ENCODE results near the gene KANSL1L. TPM values are rescaled to one million over a fixed set of nuclear protein-coding genes. Genes with fewer than 3 reads are reported as not detected.

The KANSL1L gene
- total and polyA plus RNA-seq, 2 experiments from 2014 or later, result 7.4 to 21.1 TPM

DNA sequence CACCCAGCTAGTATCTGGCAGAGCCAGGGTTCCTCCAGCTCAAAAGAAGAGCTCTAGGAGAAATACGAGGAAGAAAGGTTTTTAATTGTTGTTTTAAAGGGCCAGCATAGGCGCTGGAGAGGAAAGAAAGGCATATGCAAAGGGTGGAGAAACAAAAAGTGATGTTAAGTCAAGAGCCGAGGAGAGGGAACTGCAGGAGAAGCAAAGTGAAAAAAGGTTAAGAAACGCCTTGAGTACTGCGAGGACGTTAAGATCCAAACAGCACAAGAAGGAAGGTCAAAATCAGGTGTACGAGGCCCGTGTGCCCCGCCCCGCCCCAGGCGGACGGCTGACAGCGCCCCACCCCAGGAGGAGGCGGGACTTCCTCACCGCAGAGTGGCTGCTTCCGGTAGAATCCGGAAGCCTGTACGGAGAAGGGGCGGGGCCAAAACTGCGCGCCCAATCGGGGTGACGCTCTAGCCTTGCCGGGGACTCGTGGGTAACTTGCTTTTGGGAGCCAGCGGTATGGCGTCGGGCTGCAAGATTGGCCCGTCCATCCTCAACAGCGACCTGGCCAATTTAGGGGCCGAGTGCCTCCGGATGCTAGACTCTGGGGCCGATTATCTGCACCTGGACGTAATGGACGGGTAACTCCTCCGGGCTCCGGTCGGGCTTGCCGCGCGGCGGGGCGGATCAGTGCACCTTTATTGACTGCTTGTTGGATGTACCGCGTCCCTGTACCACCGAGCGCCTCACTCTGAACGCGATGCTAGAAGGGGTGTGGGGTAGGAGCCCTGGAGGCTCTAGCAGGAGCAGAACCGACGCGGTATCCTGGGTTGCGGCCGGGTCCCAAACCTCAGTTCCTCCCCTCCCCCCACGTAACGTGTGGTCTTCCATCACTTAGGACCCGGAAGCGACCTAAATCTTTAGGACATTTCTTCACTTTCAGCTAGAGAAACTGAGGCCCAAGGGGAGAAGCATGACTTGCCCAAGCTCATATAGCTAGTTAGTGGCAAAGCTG lies 168.8 kb downstream of the KANSL1L start, which contains the start of gene RPE:
TSS of gene RPE (plus strand) at position 481 of the 1,000 bp plus-strand sequence. CDS start at position 505, 24 bp downstream.
- Mint-ChIP-seq H3K9me3 (no peaks in the 10 kb centered on the region), H3K27me3 (ENCODE audit: insufficient read depth, low read depth, poor library complexity) (no peaks in the 10 kb centered on the region), H3K4me3 (peak within 1 kb of the TSS; percentile 98), H3K27ac (peak within 1 kb of the TSS; percentile 98), H3K36me3 (ENCODE audit: low read depth) (peaks cover 9% of the 10 kb centered on the region; the same call in 2 of the 3 replicates), H3K4me1 (peaks cover 19% of the 10 kb centered on the region)
- Histone ChIP-seq H4K20me1 (replicated peaks; ENCODE audit: insufficient read depth) (peaks cover 31% of the 10 kb centered on the region), H3K4me3 (peak within 1 kb of the TSS; percentile 93), H3K27ac (ENCODE audit: low read depth) (peak within 1 kb of the TSS; percentile 94), H3K27me3 (ENCODE audit: insufficient read depth) (no peaks in the 10 kb centered on the region), H3K36me3 (ENCODE audit: insufficient read depth) (0 out of 2 replicates have a peak, but pooled peaks cover 5% of the 10 kb centered on the region), H3K9me2 (ENCODE audit: insufficient read depth) (peaks cover 7% of the 10 kb centered on the region; the same call in 1 of the 2 replicates), H3F3A (replicated peaks; ENCODE audit: low read depth) (no peaks in the 10 kb centered on the region), H3K79me2 (replicated peaks; ENCODE audit: insufficient read depth) (peaks cover 50% of the 10 kb centered on the region), H2AFZ (peak within 1 kb of the TSS; percentile 100), H3K4me1 (ENCODE audit: insufficient read depth) (peaks cover 21% of the 10 kb centered on the region), H3K4me2 (peak within 1 kb of the TSS; percentile 94)
- DNase-seq (ENCODE audit: low spot score), result peak; percentile 98
- TF ChIP-seq ZNF462 (CRISPR knock-in tag; IDR thresholded peaks at IDR 0.05) (no peak), POLR2AphosphoS5 (IDR thresholded peaks at IDR 0.05; ENCODE audit: low read depth) (peak; percentile 77), JUNB (IDR thresholded peaks at IDR 0.05; ENCODE audit: unreplicated experiment) (no peak), EZH2phosphoT487 (IDR thresholded peaks at IDR 0.05; ENCODE audit: unreplicated experiment) (no peak), NANOG (IDR thresholded peaks at IDR 0.05; ENCODE audit: borderline replicate concordance) (0 out of 2 replicates have a peak, but pooled peaks have one; percentile 17), ZNF331 (CRISPR knock-in tag; IDR thresholded peaks at IDR 0.05; ENCODE audit: low read depth) (no peak), CREB1 (CRISPR knock-in tag; IDR thresholded peaks at IDR 0.05; ENCODE audit: low read depth) (0 out of 2 replicates have a peak, but pooled peaks have one; percentile 43), ZNF114 (CRISPR knock-in tag; IDR thresholded peaks at IDR 0.05) (no peak)
- ATAC-seq, result peak; percentile 99
